ENCODE measurements around the gene ERAS. TPM values are rescaled to one million over a fixed set of nuclear protein-coding genes. Genes with fewer than 3 reads are reported as not detected.

ERAS gene
- total RNA-seq, 1 donor from 2014 or later: not detected

GRCh38 chrX:48823053-48823452 lies 3.3 kb upstream of the ERAS start:
- DNase-seq (ENCODE audit: low read depth): no peak
- no peak for TF ChIP-seq CTCF (IDR thresholded peaks at IDR 0.05; ENCODE audit: insufficient read depth, low read length, poor library complexity, severe bottlenecking)
- Histone ChIP-seq H3K36me3 (ENCODE audit: control insufficient read depth, insufficient read depth, low read length) (no peaks in the 10 kb centered on the region), H3K4me3 (ENCODE audit: low read depth, low read length) (no peak overlapping the region), H3K27me3 (ENCODE audit: control insufficient read depth, insufficient read depth, low read length) (peaks cover 18% of the 10 kb centered on the region)

GRCh38 chrX:48824066-48824465 lies 2.2 kb upstream of the ERAS start:
- no peak for DNase-seq (ENCODE audit: low read depth)
- Histone ChIP-seq H3K27me3 (ENCODE audit: control insufficient read depth, insufficient read depth, low read length) (peaks cover 18% of the 10 kb centered on the region), H3K4me3 (ENCODE audit: low read depth, low read length) (no peak overlapping the region), H3K36me3 (ENCODE audit: control insufficient read depth, insufficient read depth, low read length) (no peaks in the 10 kb centered on the region)
- TF ChIP-seq CTCF (IDR thresholded peaks at IDR 0.05; ENCODE audit: insufficient read depth, low read length, poor library complexity, severe bottlenecking): no peak

GRCh38 chrX:48826876-48827653 lies 752 bp downstream of the ERAS start:
- Histone ChIP-seq H3K27me3 (ENCODE audit: control insufficient read depth, insufficient read depth, low read length) (peaks cover 19% of the 10 kb centered on the region), H3K4me3 (ENCODE audit: low read depth, low read length) (no peak overlapping the region), H3K36me3 (ENCODE audit: control insufficient read depth, insufficient read depth, low read length) (no peaks in the 10 kb centered on the region)
- no peak for TF ChIP-seq CTCF (IDR thresholded peaks at IDR 0.05; ENCODE audit: insufficient read depth, low read length, poor library complexity, severe bottlenecking)
- DNase-seq (ENCODE audit: low read depth): no peak

- DNase-seq (ENCODE audit: low read depth): no peak
- no peak overlapping the region for H3K4me3 ChIP-seq (ENCODE audit: low read depth, low read length)
- TF ChIP-seq CTCF (IDR thresholded peaks at IDR 0.05; ENCODE audit: insufficient read depth, low read length, poor library complexity, severe bottlenecking): no peak
Observed at GRCh38 chrX:48827654-48827968, 1.3 kb downstream of the ERAS start.

GRCh38 chrX:48829016-48829735 lies 2.9 kb downstream of the ERAS start:
- no peak for TF ChIP-seq CTCF (IDR thresholded peaks at IDR 0.05; ENCODE audit: insufficient read depth, low read length, poor library complexity, severe bottlenecking)
- DNase-seq (ENCODE audit: low read depth): no peak
- H3K36me3 ChIP-seq (ENCODE audit: control insufficient read depth, insufficient read depth, low read length): no peaks in the 10 kb centered on the region
- H3K4me3 ChIP-seq (ENCODE audit: low read depth, low read length): no peak overlapping the region
- peaks cover 20% of the 10 kb centered on the region for H3K27me3 ChIP-seq (ENCODE audit: control insufficient read depth, insufficient read depth, low read length)

More at GRCh38 chrX:48827654-48827968, 1.3 kb downstream of the ERAS start:
- no peaks in the 10 kb centered on the region for H3K36me3 ChIP-seq (ENCODE audit: control insufficient read depth, insufficient read depth, low read length)
- peaks cover 20% of the 10 kb centered on the region for H3K27me3 ChIP-seq (ENCODE audit: control insufficient read depth, insufficient read depth, low read length)
